ENCODE measurements around the gene KTN1.

Gene KTN1

GRCh38 chr14:55599250-55599879, 19.4 kb downstream of the KTN1 start:
- peaks cover 0 to 7% (median 5%) of the 10 kb centered on the region in 4 experiments for H3K36me3 ChIP-seq (ENCODE audit: control insufficient read depth in 4 of 4, insufficient read depth in 4 of 4, low read length in 3 of 4)
- no peak overlapping the region for H3K4me3 ChIP-seq (ENCODE audit: control insufficient read depth in 1 of 7, extremely low read depth in 1 of 7, insufficient read depth in 4 of 7, low read depth in 2 of 7, low read length in 6 of 7)
- H3K27me3 ChIP-seq (replicated peaks in 2 of 5; ENCODE audit: control insufficient read depth in 4 of 5, insufficient read depth in 5 of 5, low read length in 4 of 5) = no peaks in the 10 kb centered on the region
- H3K27ac ChIP-seq (ENCODE audit: insufficient read depth in 1 of 2, low read depth in 1 of 2, low read length in 2 of 2, poor library complexity in 1 of 2, severe bottlenecking in 2 of 2) = no peak overlapping the region
- 96% methylated on average over 12 of the region's 14 CpGs for WGBS (ENCODE audit: insufficient coverage)
- H3K4me1 ChIP-seq (ENCODE audit: control extremely low read depth in 1 of 4, control insufficient read depth in 4 of 4, insufficient read depth in 4 of 4, low read length in 3 of 4) = peaks cover 0 to 3% (median 0%) of the 10 kb centered on the region in 4 experiments
- peaks cover 0 to 9% (median 0%) of the 10 kb centered on the region in 5 experiments for H3K9me3 ChIP-seq (ENCODE audit: control extremely low read depth in 1 of 5, control insufficient read depth in 4 of 5, insufficient read depth in 2 of 5, low read depth in 1 of 5, low read length in 4 of 5)
- no peak for DNase-seq
- POLR2A ChIA-PET = interaction anchor here (0.7 kb wide), 1 partner anchor 13 kb away, joined by 3 read pairs; no protein-coding TSS in a partner anchor
- CTCF ChIA-PET = interaction anchor here (0.6 kb wide), 1 partner anchor 17 kb away, joined by 3 read pairs; no protein-coding TSS in a partner anchor

- ChIA-PET CTCF (no interaction called here), POLR2A (no interaction called here)
- Histone ChIP-seq H3K9me3 (ENCODE audit: control extremely low read depth in 1 of 5, control insufficient read depth in 4 of 5, insufficient read depth in 2 of 5, low read depth in 1 of 5, low read length in 4 of 5) (peaks cover 0 to 9% (median 0%) of the 10 kb centered on the region in 5 experiments), H3K27me3 (replicated peaks in 2 of 5; ENCODE audit: control insufficient read depth in 4 of 5, insufficient read depth in 5 of 5, low read length in 4 of 5) (no peaks in the 10 kb centered on the region), H3K4me3 (ENCODE audit: control insufficient read depth in 1 of 7, extremely low read depth in 1 of 7, insufficient read depth in 4 of 7, low read depth in 2 of 7, low read length in 6 of 7) (no peak overlapping the region), H3K27ac (ENCODE audit: insufficient read depth in 1 of 2, low read depth in 1 of 2, low read length in 2 of 2, poor library complexity in 1 of 2, severe bottlenecking in 2 of 2) (no peak overlapping the region), H3K36me3 (ENCODE audit: control insufficient read depth in 4 of 4, insufficient read depth in 4 of 4, low read length in 3 of 4) (peaks cover 0 to 8% (median 6%) of the 10 kb centered on the region in 4 experiments), H3K4me1 (ENCODE audit: control extremely low read depth in 1 of 4, control insufficient read depth in 4 of 4, insufficient read depth in 4 of 4, low read length in 3 of 4) (no peaks in the 10 kb centered on the region)
- WGBS (ENCODE audit: insufficient coverage) = 100% methylated on average over 1 of the region's 5 CpGs
- DNase-seq = no peak
Observed at GRCh38 chr14:55600784-55601561, 21.0 kb downstream of the KTN1 start.

GRCh38 chr14:55603401-55603953, 23.5 kb downstream of the KTN1 start:
- ChIA-PET CTCF (no interaction called here), POLR2A (no interaction called here)
- Histone ChIP-seq H3K4me3 (ENCODE audit: control insufficient read depth in 1 of 7, extremely low read depth in 1 of 7, insufficient read depth in 4 of 7, low read depth in 2 of 7, low read length in 6 of 7) (no peak overlapping the region), H3K9me3 (ENCODE audit: control extremely low read depth in 1 of 5, control insufficient read depth in 4 of 5, insufficient read depth in 2 of 5, low read depth in 1 of 5, low read length in 4 of 5) (peaks cover 0 to 4% (median 0%) of the 10 kb centered on the region in 5 experiments), H3K27me3 (replicated peaks in 2 of 5; ENCODE audit: control insufficient read depth in 4 of 5, insufficient read depth in 5 of 5, low read length in 4 of 5) (no peaks in the 10 kb centered on the region), H3K36me3 (ENCODE audit: control insufficient read depth in 4 of 4, insufficient read depth in 4 of 4, low read length in 3 of 4) (peaks cover 0 to 8% (median 2%) of the 10 kb centered on the region in 4 experiments), H3K4me1 (ENCODE audit: control extremely low read depth in 1 of 4, control insufficient read depth in 4 of 4, insufficient read depth in 4 of 4, low read length in 3 of 4) (no peaks in the 10 kb centered on the region), H3K27ac (ENCODE audit: insufficient read depth in 1 of 2, low read depth in 1 of 2, low read length in 2 of 2, poor library complexity in 1 of 2, severe bottlenecking in 2 of 2) (no peak overlapping the region)
- WGBS (ENCODE audit: insufficient coverage) = 94% methylated on average over 4 of the region's 4 CpGs
- no peak for DNase-seq

GRCh38 chr14:55604488-55604887, 24.5 kb downstream of the KTN1 start:
- Histone ChIP-seq H3K4me3 (ENCODE audit: control insufficient read depth in 1 of 7, extremely low read depth in 1 of 7, insufficient read depth in 4 of 7, low read depth in 2 of 7, low read length in 6 of 7) (no peak overlapping the region), H3K9me3 (ENCODE audit: control extremely low read depth in 1 of 5, control insufficient read depth in 4 of 5, insufficient read depth in 2 of 5, low read depth in 1 of 5, low read length in 4 of 5) (no peaks in the 10 kb centered on the region), H3K27me3 (replicated peaks in 2 of 5; ENCODE audit: control insufficient read depth in 4 of 5, insufficient read depth in 5 of 5, low read length in 4 of 5) (no peaks in the 10 kb centered on the region), H3K4me1 (ENCODE audit: control extremely low read depth in 1 of 4, control insufficient read depth in 4 of 4, insufficient read depth in 4 of 4, low read length in 3 of 4) (no peaks in the 10 kb centered on the region), H3K36me3 (ENCODE audit: control insufficient read depth in 4 of 4, insufficient read depth in 4 of 4, low read length in 3 of 4) (peaks cover 0 to 8% (median 1%) of the 10 kb centered on the region in 4 experiments), H3K27ac (ENCODE audit: insufficient read depth in 1 of 2, low read depth in 1 of 2, low read length in 2 of 2, poor library complexity in 1 of 2, severe bottlenecking in 2 of 2) (no peak overlapping the region)
- no peak for DNase-seq
- CTCF ChIA-PET = interaction anchor here (1.3 kb wide), 1 partner anchor 17 kb away, joined by 4 read pairs; no protein-coding TSS in a partner anchor
- POLR2A ChIA-PET = no interaction called here

- ChIA-PET CTCF (interaction anchor here (1.3 kb wide), 1 partner anchor 17 kb away, joined by 4 read pairs; no protein-coding TSS in a partner anchor), POLR2A (no interaction called here)
- Histone ChIP-seq H3K36me3 (ENCODE audit: control insufficient read depth in 4 of 4, insufficient read depth in 4 of 4, low read length in 3 of 4) (peaks cover 0 to 8% (median 1%) of the 10 kb centered on the region in 4 experiments), H3K4me1 (ENCODE audit: control extremely low read depth in 1 of 4, control insufficient read depth in 4 of 4, insufficient read depth in 4 of 4, low read length in 3 of 4) (no peaks in the 10 kb centered on the region), H3K27me3 (replicated peaks in 2 of 5; ENCODE audit: control insufficient read depth in 4 of 5, insufficient read depth in 5 of 5, low read length in 4 of 5) (no peaks in the 10 kb centered on the region), H3K4me3 (ENCODE audit: control insufficient read depth in 1 of 7, extremely low read depth in 1 of 7, insufficient read depth in 4 of 7, low read depth in 2 of 7, low read length in 6 of 7) (no peak overlapping the region), H3K9me3 (ENCODE audit: control extremely low read depth in 1 of 5, control insufficient read depth in 4 of 5, insufficient read depth in 2 of 5, low read depth in 1 of 5, low read length in 4 of 5) (no peaks in the 10 kb centered on the region), H3K27ac (ENCODE audit: insufficient read depth in 1 of 2, low read depth in 1 of 2, low read length in 2 of 2, poor library complexity in 1 of 2, severe bottlenecking in 2 of 2) (no peak overlapping the region)
- 100% methylated on average over 3 of the region's 7 CpGs for WGBS (ENCODE audit: insufficient coverage)
- no peak for DNase-seq
Observed at GRCh38 chr14:55604900-55605418, 25.0 kb downstream of the KTN1 start.

- Histone ChIP-seq H3K27me3 (replicated peaks in 2 of 5; ENCODE audit: control insufficient read depth in 4 of 5, insufficient read depth in 5 of 5, low read length in 4 of 5) (no peaks in the 10 kb centered on the region), H3K36me3 (ENCODE audit: control insufficient read depth in 4 of 4, insufficient read depth in 4 of 4, low read length in 3 of 4) (peaks cover 0 to 8% (median 1%) of the 10 kb centered on the region in 4 experiments), H3K27ac (ENCODE audit: insufficient read depth in 1 of 2, low read depth in 1 of 2, low read length in 2 of 2, poor library complexity in 1 of 2, severe bottlenecking in 2 of 2) (no peak overlapping the region), H3K9me3 (ENCODE audit: control extremely low read depth in 1 of 5, control insufficient read depth in 4 of 5, insufficient read depth in 2 of 5, low read depth in 1 of 5, low read length in 4 of 5) (no peaks in the 10 kb centered on the region), H3K4me1 (ENCODE audit: control extremely low read depth in 1 of 4, control insufficient read depth in 4 of 4, insufficient read depth in 4 of 4, low read length in 3 of 4) (no peaks in the 10 kb centered on the region), H3K4me3 (ENCODE audit: control insufficient read depth in 1 of 7, extremely low read depth in 1 of 7, insufficient read depth in 4 of 7, low read depth in 2 of 7, low read length in 6 of 7) (no peak overlapping the region)
- no CpG with 5 or more reads among the region's 1 CpG for WGBS (ENCODE audit: insufficient coverage)
- DNase-seq = no peak
- ChIA-PET CTCF (interaction anchor here (0.8 kb wide), 1 partner anchor 8 kb away, joined by 3 read pairs; no protein-coding TSS in a partner anchor), POLR2A (no interaction called here)
Observed at GRCh38 chr14:55605793-55606192, 25.8 kb downstream of the KTN1 start.

Measured in common myeloid progenitor, CD34-positive (primary cell).